SK-N-SH treated with all-trans-retinoic acid at 6 μM for 48 hours (cell line): ENCODE measurements around the gene TEX101.
"Not testable (repeated sequence)": the region's sequence is repeated elsewhere in the genome, so short reads cannot be mapped to it uniquely, and the experiment has no call there.

Experiments
- ATAC-seq: fragments of 200-7000 bp; cut with Tn5 transposase; 3 replicates; pipeline ENCODE4 v1.9.1; 2020; ENCODE audit warnings: mild to moderate bottlenecking, moderate library complexity
- ARNTL ChIP-seq: fragments of 450-650 bp; formaldehyde crosslinking; IDR thresholded peaks from 2 replicates; pipeline ENCODE4 v1.5.0; 2020; ENCODE audit warnings: low read depth, mild to moderate bottlenecking, moderate library complexity, borderline replicate concordance
- BACH2 ChIP-seq: fragments of 250-450 bp; sonication (Bioruptor Pico); IDR thresholded peaks from 2 replicates; pipeline ENCODE4 v1.9.0; 2021; ENCODE audit warnings: mild to moderate bottlenecking, borderline replicate concordance
- CSRNP3 ChIP-seq: fragments of 250-450 bp; sonication (Bioruptor Pico); IDR thresholded peaks from 2 replicates; pipeline ENCODE4 v1.5.1; 2021; ENCODE audit warnings: mild to moderate bottlenecking, moderate library complexity
- ESRRG ChIP-seq: fragments of 250-450 bp; sonication (Bioruptor Pico); IDR thresholded peaks from 2 replicates; pipeline ENCODE4 v1.6.1; 2021; ENCODE audit warnings: mild to moderate bottlenecking
- ISL1 ChIP-seq: fragments of 250-450 bp; sonication (Bioruptor Pico); IDR thresholded peaks from 2 replicates; pipeline ENCODE4 v2.1.2; 2022; ENCODE audit warnings: mild to moderate bottlenecking, moderate library complexity
- PPARA ChIP-seq: fragments of 250-450 bp; sonication (Bioruptor Pico); IDR thresholded peaks from 2 replicates; pipeline ENCODE4 v1.5.0; 2020; ENCODE audit warnings: mild to moderate bottlenecking, borderline replicate concordance
- RARB ChIP-seq: fragments of 250-450 bp; sonication (Bioruptor Pico); IDR thresholded peaks from 2 replicates; pipeline ENCODE4 v1.8.0; 2021; ENCODE audit warnings: mild to moderate bottlenecking, moderate library complexity
- TOX ChIP-seq: fragments of 250-450 bp; sonication (Bioruptor Pico); IDR thresholded peaks from 2 replicates; pipeline ENCODE4 v1.8.0; 2021; ENCODE audit warnings: mild to moderate bottlenecking, moderate library complexity, borderline replicate concordance
- ZC3H10 ChIP-seq: fragments of 250-450 bp; sonication (Bioruptor Pico); IDR thresholded peaks from 2 replicates; pipeline ENCODE4 v1.5.1; 2021; ENCODE audit warnings: mild to moderate bottlenecking, moderate library complexity
- ZFP3 ChIP-seq: fragments of 250-450 bp; sonication (Bioruptor Pico); IDR thresholded peaks from 2 replicates; pipeline ENCODE4 v1.5.0; 2020; ENCODE audit warnings: mild to moderate bottlenecking, moderate library complexity
- ZNF8 ChIP-seq: fragments of 450-650 bp; formaldehyde crosslinking; IDR thresholded peaks from 2 replicates; pipeline ENCODE4 v1.5.0; 2020; ENCODE audit warnings: mild to moderate bottlenecking, moderate library complexity
- TF ChIP-seq, protein P1 (sequence below): fragments of 250-450 bp; sonication (Bioruptor Pico); IDR thresholded peaks from 2 replicates; pipeline ENCODE4 v1.8.0; 2021; ENCODE audit warnings: low read depth, mild to moderate bottlenecking, moderate library complexity, borderline replicate concordance
- TF ChIP-seq, protein P2 (sequence below): fragments of 250-450 bp; sonication (Bioruptor Pico); IDR thresholded peaks from 2 replicates; pipeline ENCODE4 v1.5.0; 2020; ENCODE audit warnings: mild to moderate bottlenecking, moderate library complexity
- TF ChIP-seq, protein P3 (sequence below): fragments of 250-450 bp; sonication (Bioruptor Pico); IDR thresholded peaks from 2 replicates; pipeline ENCODE4 v1.8.0; 2020; ENCODE audit warnings: mild to moderate bottlenecking, moderate library complexity, borderline replicate concordance

TEX101 gene

GRCh38 chr19:43372462-43372861, 42.2 kb upstream of the TEX101 start (continued):
- TF ChIP-seq, protein P1, sequence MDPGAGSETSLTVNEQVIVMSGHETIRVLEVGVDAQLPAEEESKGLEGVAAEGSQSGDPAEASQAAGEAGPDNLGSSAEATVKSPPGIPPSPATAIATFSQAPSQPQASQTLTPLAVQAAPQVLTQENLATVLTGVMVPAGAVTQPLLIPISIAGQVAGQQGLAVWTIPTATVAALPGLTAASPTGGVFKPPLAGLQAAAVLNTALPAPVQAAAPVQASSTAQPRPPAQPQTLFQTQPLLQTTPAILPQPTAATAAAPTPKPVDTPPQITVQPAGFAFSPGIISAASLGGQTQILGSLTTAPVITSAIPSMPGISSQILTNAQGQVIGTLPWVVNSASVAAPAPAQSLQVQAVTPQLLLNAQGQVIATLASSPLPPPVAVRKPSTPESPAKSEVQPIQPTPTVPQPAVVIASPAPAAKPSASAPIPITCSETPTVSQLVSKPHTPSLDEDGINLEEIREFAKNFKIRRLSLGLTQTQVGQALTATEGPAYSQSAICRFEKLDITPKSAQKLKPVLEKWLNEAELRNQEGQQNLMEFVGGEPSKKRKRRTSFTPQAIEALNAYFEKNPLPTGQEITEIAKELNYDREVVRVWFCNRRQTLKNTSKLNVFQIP (CRISPR knock-in tag) = no peak

- not testable (repeated sequence) for ATAC-seq
These were observed 37.1 kb upstream of the TEX101 start for GRCh38 chr19:43377624-43378023.

- no peak for ATAC-seq
- no peak for TF ChIP-seq ESRRG (CRISPR knock-in tag)
- TF ChIP-seq, protein P2, sequence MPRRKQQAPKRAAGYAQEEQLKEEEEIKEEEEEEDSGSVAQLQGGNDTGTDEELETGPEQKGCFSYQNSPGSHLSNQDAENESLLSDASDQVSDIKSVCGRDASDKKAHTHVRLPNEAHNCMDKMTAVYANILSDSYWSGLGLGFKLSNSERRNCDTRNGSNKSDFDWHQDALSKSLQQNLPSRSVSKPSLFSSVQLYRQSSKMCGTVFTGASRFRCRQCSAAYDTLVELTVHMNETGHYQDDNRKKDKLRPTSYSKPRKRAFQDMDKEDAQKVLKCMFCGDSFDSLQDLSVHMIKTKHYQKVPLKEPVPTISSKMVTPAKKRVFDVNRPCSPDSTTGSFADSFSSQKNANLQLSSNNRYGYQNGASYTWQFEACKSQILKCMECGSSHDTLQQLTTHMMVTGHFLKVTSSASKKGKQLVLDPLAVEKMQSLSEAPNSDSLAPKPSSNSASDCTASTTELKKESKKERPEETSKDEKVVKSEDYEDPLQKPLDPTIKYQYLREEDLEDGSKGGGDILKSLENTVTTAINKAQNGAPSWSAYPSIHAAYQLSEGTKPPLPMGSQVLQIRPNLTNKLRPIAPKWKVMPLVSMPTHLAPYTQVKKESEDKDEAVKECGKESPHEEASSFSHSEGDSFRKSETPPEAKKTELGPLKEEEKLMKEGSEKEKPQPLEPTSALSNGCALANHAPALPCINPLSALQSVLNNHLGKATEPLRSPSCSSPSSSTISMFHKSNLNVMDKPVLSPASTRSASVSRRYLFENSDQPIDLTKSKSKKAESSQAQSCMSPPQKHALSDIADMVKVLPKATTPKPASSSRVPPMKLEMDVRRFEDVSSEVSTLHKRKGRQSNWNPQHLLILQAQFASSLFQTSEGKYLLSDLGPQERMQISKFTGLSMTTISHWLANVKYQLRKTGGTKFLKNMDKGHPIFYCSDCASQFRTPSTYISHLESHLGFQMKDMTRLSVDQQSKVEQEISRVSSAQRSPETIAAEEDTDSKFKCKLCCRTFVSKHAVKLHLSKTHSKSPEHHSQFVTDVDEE (CRISPR knock-in tag) = no peak
- no peak for TF ChIP-seq RARB (CRISPR knock-in tag)
- no peak for TF ChIP-seq TOX (CRISPR knock-in tag)
- TF ChIP-seq ZNF8 (CRISPR knock-in tag) = no peak
- no peak for TF ChIP-seq ZC3H10 (CRISPR knock-in tag)
- TF ChIP-seq, protein P3, sequence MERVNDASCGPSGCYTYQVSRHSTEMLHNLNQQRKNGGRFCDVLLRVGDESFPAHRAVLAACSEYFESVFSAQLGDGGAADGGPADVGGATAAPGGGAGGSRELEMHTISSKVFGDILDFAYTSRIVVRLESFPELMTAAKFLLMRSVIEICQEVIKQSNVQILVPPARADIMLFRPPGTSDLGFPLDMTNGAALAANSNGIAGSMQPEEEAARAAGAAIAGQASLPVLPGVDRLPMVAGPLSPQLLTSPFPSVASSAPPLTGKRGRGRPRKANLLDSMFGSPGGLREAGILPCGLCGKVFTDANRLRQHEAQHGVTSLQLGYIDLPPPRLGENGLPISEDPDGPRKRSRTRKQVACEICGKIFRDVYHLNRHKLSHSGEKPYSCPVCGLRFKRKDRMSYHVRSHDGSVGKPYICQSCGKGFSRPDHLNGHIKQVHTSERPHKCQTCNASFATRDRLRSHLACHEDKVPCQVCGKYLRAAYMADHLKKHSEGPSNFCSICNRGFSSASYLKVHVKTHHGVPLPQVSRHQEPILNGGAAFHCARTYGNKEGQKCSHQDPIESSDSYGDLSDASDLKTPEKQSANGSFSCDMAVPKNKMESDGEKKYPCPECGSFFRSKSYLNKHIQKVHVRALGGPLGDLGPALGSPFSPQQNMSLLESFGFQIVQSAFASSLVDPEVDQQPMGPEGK (CRISPR knock-in tag) = no peak
- TF ChIP-seq PPARA (CRISPR knock-in tag) = no peak
- TF ChIP-seq ARNTL (CRISPR knock-in tag) = no peak
- TF ChIP-seq ZFP3 (CRISPR knock-in tag) = no peak
- TF ChIP-seq CSRNP3 (CRISPR knock-in tag) = no peak
- TF ChIP-seq BACH2 (CRISPR knock-in tag) = no peak
These were observed 34.7 kb upstream of the TEX101 start for GRCh38 chr19:43380008-43380407.

GRCh38 chr19:43380771-43381386, 33.8 kb upstream of the TEX101 start:
- TF ChIP-seq CSRNP3 (CRISPR knock-in tag) = no peak
- TF ChIP-seq ISL1 (CRISPR knock-in tag) = no peak
- no peak for TF ChIP-seq BACH2 (CRISPR knock-in tag)
- ATAC-seq = no peak

GRCh38 chr19:43382586-43383216, 32.0 kb upstream of the TEX101 start:
- ATAC-seq = not testable (repeated sequence)

GRCh38 chr19:43383254-43383653, 31.4 kb upstream of the TEX101 start:
- not testable (repeated sequence) for ATAC-seq

- not testable (repeated sequence) for ATAC-seq
These were observed 30.9 kb upstream of the TEX101 start for GRCh38 chr19:43383759-43384158.

- not testable (repeated sequence) for ATAC-seq
These were observed 23.7 kb upstream of the TEX101 start for GRCh38 chr19:43390903-43391551.

- ATAC-seq = not testable (repeated sequence)
These were observed 23.1 kb upstream of the TEX101 start for GRCh38 chr19:43391552-43391935.

DNA sequence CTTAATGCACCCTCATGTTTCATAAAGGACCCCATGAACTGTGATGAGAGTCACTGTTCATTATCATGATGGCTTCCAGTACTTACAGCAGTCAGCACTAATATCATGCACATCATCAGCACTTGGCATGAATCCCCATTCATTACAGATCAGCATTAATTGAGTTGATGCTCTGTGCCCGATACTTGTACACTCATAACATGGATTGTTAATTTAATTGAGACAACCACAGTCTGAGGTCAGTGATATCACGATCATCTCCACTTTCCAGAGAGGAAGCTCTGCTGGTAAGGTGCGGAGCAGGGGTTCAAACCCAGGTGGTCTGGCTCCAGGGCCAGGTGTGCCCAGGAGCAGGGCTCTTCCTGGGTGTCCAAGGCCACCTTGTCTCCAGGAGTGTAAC, 21.2 kb upstream of the TEX101 start:
- peak; percentile 68 for ATAC-seq
